GM12878 (cell line): ENCODE measurements around the gene NBPF3. TPM values are rescaled to one million over a fixed set of nuclear protein-coding genes. Genes with fewer than 3 reads are reported as not detected.

Experiments
- CBX5 ChIP-seq: sonication (generic); IDR thresholded peaks from 2 replicates; pipeline ENCODE4 v1.6.1; 2016; ENCODE audit warnings: low read depth, moderate library complexity, mild to moderate bottlenecking, inconsistent platforms
- FOXK2 ChIP-seq: fragments of 450-650 bp; IDR thresholded peaks from 2 replicates; pipeline ENCODE4 v1.6.1; 2017; ENCODE audit warnings: mild to moderate bottlenecking, moderate library complexity
- KAT2A ChIP-seq: conservative IDR thresholded peaks from 2 replicates; pipeline ENCODE4 v1.6.1; 2011; ENCODE audit warnings: low read depth, low read length; ENCODE audit not compliant: control insufficient read depth
- NFYA ChIP-seq: IDR thresholded peaks from 2 replicates; pipeline ENCODE4 v1.6.1; 2011; ENCODE audit warnings: low read depth, mild to moderate bottlenecking, low read length, improper control_type of control experiment, borderline replicate concordance
- polyA plus RNA-seq, 11 experiments: library from polyadenylated mRNA; depleted of rRNA in 4 of 11; unstranded in 6 of 11; stranded (reverse) in 5 of 11; fragments of >200 nt; fragmentation: Nextera tagmentation in 4 of 11; fragmentation: Illumina TruSeq in 1 of 11; extraction: Ambion mirVana in 4 of 11; extraction: Trizol in 1 of 11; gene quantifications; 1 replicate in 1 of 11; 2 replicates in 10 of 11; pipeline versions ENCODE4 v1.2.1 to v1.2.3, GENCODE V29; 2011 to 2016; ENCODE audit warnings: inconsistent platforms in 2 of 11, missing spikeins in 2 of 11, low read depth in 1 of 11
- total RNA-seq, 4 experiments: library from RNA; depleted of rRNA in 3 of 4; stranded (reverse); fragments of >200 nt in 3 of 4; fragmentation: Illumina TruSeq in 1 of 4; extraction: Trizol in 1 of 4; gene quantifications; 2 replicates each; pipeline versions ENCODE4 v1.2.1 to v1.2.3, GENCODE V29; 2013 to 2021

NBPF3 gene
- total and polyA plus RNA-seq, 10 of the 15 experiments (the other 5 are each of a cell fraction or from before 2014, with no cell fraction given) = 0.56 to 4.4 (median 2.7) TPM

DNA sequence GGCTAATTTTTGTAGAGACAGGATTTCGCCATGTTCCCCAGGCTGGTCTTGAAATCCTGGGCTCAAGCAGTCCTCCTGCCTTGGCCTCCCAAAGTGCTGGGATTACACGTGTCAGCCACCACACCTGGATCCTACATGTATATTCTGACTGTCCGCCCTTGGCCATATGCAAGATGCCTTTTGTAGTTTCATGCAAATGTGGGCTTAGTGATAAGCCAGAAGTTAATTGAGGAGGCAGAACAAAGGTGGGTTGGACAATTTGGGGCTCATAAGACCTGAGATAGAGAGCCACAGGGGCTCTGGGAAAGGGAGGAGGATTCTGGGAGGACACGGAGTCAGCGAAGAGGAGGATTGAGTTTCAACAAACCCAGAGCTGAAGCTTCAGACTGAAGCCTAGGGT, 94.2 kb downstream of the NBPF3 start (continued):
- TF ChIP-seq NFYA (no peak), FOXK2 (no peak), CBX5 (no peak), KAT2A (no peak)

Other genes starting within 250 kb of the NBPF3 start
- gene ECE1, start 149.7 kb upstream of the NBPF3 start, total RNA-seq (2014; rRNA removed) = 39.9 and 40.5 TPM in 2 replicates
- gene ECE1, start 149.7 kb upstream of the NBPF3 start, total RNA-seq (2014; rRNA removed; fragmentation: Illumina TruSeq; extraction: Trizol) = 19.2 and 20.4 TPM in 2 replicates
- 81.0 and 81.5 TPM in 2 replicates for gene ECE1, start 149.7 kb upstream of the NBPF3 start, total RNA-seq (2021)
- gene ECE1, start 149.7 kb upstream of the NBPF3 start, polyA plus RNA-seq (2011; rRNA removed) = 23.4 and 34.2 TPM in 2 replicates
- 39.6 and 50.9 TPM in 2 replicates for gene ECE1, start 149.7 kb upstream of the NBPF3 start, polyA plus RNA-seq (2014; fragmentation: Illumina TruSeq; extraction: Trizol)
- 1 to 10 TPM in 1 of 2 experiments, under 1 TPM in 1; 0.97 to 2.4 TPM for gene ECE1, start 149.7 kb upstream of the NBPF3 start, polyA plus RNA-seq (2014; fragmentation: Nextera tagmentation; extraction: Ambion mirVana)
- gene ECE1, start 149.7 kb upstream of the NBPF3 start, polyA plus RNA-seq (2014; rRNA removed) = 32.2 and 41.0 TPM in 2 replicates
- gene ECE1, start 149.7 kb upstream of the NBPF3 start, polyA plus RNA-seq (2016; fragmentation: Nextera tagmentation; extraction: Ambion mirVana) = 10 to 100 TPM; 40.5 to 43.6 TPM
- 0.05 and 0.40 TPM in 2 replicates for gene ALPL, start 69.3 kb downstream of the NBPF3 start, total RNA-seq (2014; rRNA removed)
- gene ALPL, start 69.3 kb downstream of the NBPF3 start, total RNA-seq (2014; rRNA removed; fragmentation: Illumina TruSeq; extraction: Trizol) = not detected in 2 replicates
- gene ALPL, start 69.3 kb downstream of the NBPF3 start, total RNA-seq (2021) = 0.24 and 0.49 TPM in 2 replicates
- gene ALPL, start 69.3 kb downstream of the NBPF3 start, polyA plus RNA-seq (2011; rRNA removed) = 0.30 and 0.43 TPM in 2 replicates
- gene ALPL, start 69.3 kb downstream of the NBPF3 start, polyA plus RNA-seq (2014; fragmentation: Illumina TruSeq; extraction: Trizol) = 0.19 TPM in 1 of 2 replicates, not detected in the other
- gene ALPL, start 69.3 kb downstream of the NBPF3 start, polyA plus RNA-seq (2014; fragmentation: Nextera tagmentation; extraction: Ambion mirVana) = under 1 TPM in 1 of 2 experiments, not detected in 1; 0.07 TPM
- 0.10 and 0.22 TPM in 2 replicates for gene ALPL, start 69.3 kb downstream of the NBPF3 start, polyA plus RNA-seq (2014; rRNA removed)
- gene ALPL, start 69.3 kb downstream of the NBPF3 start, polyA plus RNA-seq (2016; fragmentation: Nextera tagmentation; extraction: Ambion mirVana) = under 1 TPM; 0.20 to 0.59 TPM
- 0.06 TPM in 1 of 2 replicates, not detected in the other for gene RAP1GAP, start 229.2 kb downstream of the NBPF3 start, total RNA-seq (2014; rRNA removed)
- 0.04 TPM in 1 of 2 replicates, not detected in the other for gene RAP1GAP, start 229.2 kb downstream of the NBPF3 start, total RNA-seq (2014; rRNA removed; fragmentation: Illumina TruSeq; extraction: Trizol)
- gene RAP1GAP, start 229.2 kb downstream of the NBPF3 start, total RNA-seq (2021) = 0.05 and 0.21 TPM in 2 replicates
- gene RAP1GAP, start 229.2 kb downstream of the NBPF3 start, polyA plus RNA-seq (2011; rRNA removed) = 0.73 and 0.96 TPM in 2 replicates
- gene RAP1GAP, start 229.2 kb downstream of the NBPF3 start, polyA plus RNA-seq (2014; fragmentation: Illumina TruSeq; extraction: Trizol) = 0.09 TPM in 1 of 2 replicates, not detected in the other
- not detected for gene RAP1GAP, start 229.2 kb downstream of the NBPF3 start, polyA plus RNA-seq (2014; fragmentation: Nextera tagmentation; extraction: Ambion mirVana)
- 0.08 and 0.09 TPM in 2 replicates for gene RAP1GAP, start 229.2 kb downstream of the NBPF3 start, polyA plus RNA-seq (2014; rRNA removed)
- gene RAP1GAP, start 229.2 kb downstream of the NBPF3 start, polyA plus RNA-seq (2016; fragmentation: Nextera tagmentation; extraction: Ambion mirVana) = under 1 TPM in 1 of 2 experiments, not detected in 1; 0.09 TPM